RWPE1 (cell line): ENCODE data around the gene GRID1.

Source experiments
- CTCF ChIA-PET: fragments of 350-600 bp; sonication (Branson Sonifier 250); formaldehyde crosslinking; extraction: SDS; loops from one replicate; lab custom pipeline; 2021; lab: Yijun Ruan, JAX
- POLR2A ChIA-PET: fragments of 400-600 bp; formaldehyde crosslinking; extraction: SDS; loops from one replicate; lab custom pipeline; 2020; ENCODE audit warnings: antibody characterized with exemption; ENCODE audit not compliant: low non-redundant PET; lab: Yijun Ruan, JAX
- DNase-seq: peaks from one replicate; pipeline ENCODE4 v3.0.0; 2012; ENCODE audit warnings: low spot score
- H3K27ac ChIP-seq: fragments of 450-650 bp; 2 replicates; pipeline ENCODE4 v1.5.1; 2017
- TF ChIP-seq, protein P1 (sequence below): fragments of 450-650 bp; conservative IDR thresholded peaks from 2 replicates; pipeline ENCODE4 v1.5.1; 2017; ENCODE audit warnings: low read depth, mild to moderate bottlenecking

The GRID1 gene

DNA sequence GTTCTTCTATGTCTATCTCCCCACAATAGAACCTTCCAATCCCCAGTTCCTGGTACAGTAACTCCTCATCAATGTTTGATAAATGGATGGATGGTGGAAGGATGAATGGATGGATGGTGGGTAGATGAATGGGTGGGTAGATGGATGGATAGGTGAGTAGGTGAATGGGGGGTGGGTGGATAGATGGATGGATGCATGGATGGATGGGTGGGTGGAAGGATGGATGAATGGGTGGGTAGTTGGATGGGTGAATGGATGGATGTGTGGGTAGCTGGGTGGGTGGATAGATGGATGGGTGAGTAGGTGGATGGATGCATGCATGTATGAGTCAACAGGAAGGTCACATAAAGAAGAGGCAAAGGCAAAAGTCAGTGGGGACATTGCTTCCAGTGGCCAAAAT lies 116.8 kb downstream of the GRID1 start:
- no peak overlapping the region for H3K27ac ChIP-seq
- DNase-seq = no peak
- TF ChIP-seq, protein P1, sequence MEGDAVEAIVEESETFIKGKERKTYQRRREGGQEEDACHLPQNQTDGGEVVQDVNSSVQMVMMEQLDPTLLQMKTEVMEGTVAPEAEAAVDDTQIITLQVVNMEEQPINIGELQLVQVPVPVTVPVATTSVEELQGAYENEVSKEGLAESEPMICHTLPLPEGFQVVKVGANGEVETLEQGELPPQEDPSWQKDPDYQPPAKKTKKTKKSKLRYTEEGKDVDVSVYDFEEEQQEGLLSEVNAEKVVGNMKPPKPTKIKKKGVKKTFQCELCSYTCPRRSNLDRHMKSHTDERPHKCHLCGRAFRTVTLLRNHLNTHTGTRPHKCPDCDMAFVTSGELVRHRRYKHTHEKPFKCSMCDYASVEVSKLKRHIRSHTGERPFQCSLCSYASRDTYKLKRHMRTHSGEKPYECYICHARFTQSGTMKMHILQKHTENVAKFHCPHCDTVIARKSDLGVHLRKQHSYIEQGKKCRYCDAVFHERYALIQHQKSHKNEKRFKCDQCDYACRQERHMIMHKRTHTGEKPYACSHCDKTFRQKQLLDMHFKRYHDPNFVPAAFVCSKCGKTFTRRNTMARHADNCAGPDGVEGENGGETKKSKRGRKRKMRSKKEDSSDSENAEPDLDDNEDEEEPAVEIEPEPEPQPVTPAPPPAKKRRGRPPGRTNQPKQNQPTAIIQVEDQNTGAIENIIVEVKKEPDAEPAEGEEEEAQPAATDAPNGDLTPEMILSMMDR = no peak
- CTCF ChIA-PET = no interaction called here
- POLR2A ChIA-PET = no interaction called here

DNA sequence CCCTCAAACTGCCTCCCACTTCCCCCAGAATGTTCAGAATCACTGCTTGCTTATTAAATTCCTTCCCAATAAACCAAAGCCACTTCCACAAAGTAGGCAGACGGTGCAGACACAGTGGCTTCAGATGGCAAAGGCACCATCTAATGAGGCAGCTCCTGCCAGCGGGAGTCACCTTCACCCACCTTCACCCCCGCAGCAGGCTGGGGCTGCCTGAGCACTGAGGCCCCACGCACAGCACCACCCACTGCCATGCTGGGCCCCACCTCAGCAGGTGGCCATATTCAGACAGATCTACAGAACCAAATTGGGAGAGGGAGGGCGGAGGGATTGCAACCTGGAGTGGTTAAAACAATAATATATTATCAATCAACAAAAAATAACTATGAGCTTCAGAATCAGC lies 118.5 kb downstream of the GRID1 start:
- ChIA-PET POLR2A (no interaction called here), CTCF (no interaction called here)
- TF ChIP-seq, protein P1 = no peak
- no peak for DNase-seq
- no peak overlapping the region for H3K27ac ChIP-seq

DNA sequence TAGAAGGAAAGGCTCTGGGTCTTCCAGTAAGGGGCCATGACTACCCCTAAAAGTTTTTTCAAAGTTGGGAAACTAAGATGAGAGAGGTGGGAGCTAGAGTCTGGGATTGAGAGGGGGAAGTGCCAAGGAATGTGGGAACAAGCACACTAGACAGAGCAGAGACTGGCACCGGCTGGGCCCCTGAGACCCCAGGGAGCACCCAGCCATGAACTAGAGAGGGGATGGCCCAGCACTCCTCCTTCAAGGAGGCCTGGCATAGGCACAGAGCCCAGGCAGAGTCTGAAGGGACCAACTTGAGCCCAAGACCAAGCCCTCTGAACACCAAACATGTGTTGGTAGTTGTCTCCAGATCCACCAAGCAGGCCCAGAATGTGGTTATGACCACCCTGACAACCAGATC lies 119.0 kb downstream of the GRID1 start:
- no peak for DNase-seq
- TF ChIP-seq, protein P1 = no peak
- H3K27ac ChIP-seq = no peak overlapping the region
- CTCF ChIA-PET = no interaction called here
- POLR2A ChIA-PET = no interaction called here

DNA sequence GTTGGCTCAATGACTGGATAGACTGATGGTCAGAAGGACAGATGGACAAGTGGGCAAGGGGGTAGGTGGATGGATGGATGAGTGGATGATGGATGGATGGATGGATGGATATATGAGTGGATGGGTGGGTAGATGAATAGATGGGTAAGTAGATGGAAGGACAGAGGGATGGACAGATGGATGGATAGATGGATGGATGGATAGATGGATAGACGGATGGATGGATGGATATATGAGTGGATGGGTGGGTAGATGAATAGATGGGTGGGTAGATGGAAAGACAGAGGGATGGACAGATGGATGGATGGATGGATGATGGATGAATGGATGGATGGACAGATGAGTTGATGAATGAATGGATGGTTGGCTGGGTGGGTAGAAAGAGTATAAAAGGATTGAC lies 119.5 kb downstream of the GRID1 start:
- DNase-seq = no peak
- ChIA-PET POLR2A (no interaction called here), CTCF (no interaction called here)
- TF ChIP-seq, protein P1 = no peak
- H3K27ac ChIP-seq = no peak overlapping the region

DNA sequence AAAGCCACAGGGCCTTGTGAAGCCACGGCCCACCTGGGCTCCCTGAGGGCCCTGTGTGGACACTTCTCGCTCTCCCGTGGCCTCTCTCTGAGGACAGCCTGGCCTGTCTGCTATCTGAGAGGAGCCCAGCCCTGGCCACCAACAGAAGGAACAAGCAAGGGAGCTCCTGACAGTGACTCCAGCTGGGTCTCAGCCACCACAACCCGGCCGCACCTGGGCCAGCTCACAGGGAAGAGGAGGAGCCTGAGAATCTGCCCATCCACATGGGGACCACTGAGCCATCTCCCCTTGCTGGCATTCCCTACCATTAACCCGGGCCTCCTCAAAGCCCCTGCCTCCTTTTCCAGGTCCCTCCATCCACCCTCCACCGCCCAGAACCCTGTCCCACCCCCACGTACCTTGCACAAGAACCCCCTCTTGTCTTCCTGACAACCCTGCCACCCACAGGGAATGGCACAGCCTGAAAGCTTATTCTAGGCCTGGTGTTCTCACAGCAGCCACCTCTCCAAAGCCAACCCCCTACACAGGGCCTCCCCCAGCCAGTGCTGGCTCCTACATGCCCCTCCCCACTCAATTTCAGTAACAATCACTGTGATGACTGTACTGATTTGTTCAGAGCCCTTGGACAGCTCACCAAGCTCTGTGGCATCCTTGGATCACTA lies 120.2 kb downstream of the GRID1 start:
- TF ChIP-seq, protein P1 = no peak
- DNase-seq = no peak
- CTCF ChIA-PET = no interaction called here
- H3K27ac ChIP-seq = no peak overlapping the region
- POLR2A ChIA-PET = no interaction called here

DNA sequence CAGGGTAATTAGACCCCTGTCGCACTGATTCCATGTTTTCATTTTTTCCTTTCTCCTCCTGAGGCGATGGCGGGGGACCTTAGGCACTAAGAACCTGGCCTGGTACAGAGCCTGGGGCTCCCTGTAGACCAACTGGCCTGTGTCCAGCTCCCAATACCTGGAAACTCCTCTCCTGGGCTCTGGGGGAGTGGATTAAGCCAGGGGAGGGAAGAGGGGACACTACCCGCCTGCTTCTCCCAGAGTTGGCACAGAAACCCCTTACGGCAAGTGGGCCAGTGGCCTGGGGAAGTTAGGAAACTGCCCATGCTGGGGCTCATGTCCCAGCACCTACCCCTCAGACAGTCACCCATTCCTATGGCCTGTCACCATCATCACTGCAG lies 121.6 kb downstream of the GRID1 start:
- ChIA-PET CTCF (interaction anchor here (0.7 to 0.8 kb wide), 2 partner anchors 35 to 144 kb away, joined by 3 read pairs; no protein-coding TSS in a partner anchor), POLR2A (no interaction called here)
- TF ChIP-seq, protein P1 = no peak
- DNase-seq = no peak
- no peak overlapping the region for H3K27ac ChIP-seq
